ENCODE measurements around the gene GALNTL6.

DNA sequence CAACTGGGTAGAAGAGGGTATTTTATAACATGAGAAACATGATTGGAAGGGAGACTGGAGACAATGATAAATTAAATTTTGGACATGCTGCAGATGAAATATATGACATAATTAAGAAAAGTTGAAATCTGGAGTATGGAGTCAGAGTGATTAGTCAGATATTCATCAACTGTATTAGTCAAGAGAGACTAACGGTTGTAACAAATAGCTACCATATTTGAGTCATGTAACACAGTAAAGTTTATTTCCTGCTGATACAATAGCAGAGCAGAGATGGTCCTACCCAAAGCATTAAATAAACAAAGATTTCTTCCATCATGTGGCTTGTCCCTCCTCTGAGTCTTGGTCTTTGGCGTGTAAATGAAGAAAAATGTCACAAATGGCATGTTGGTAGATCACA is 321.3 kb downstream of the GALNTL6 start:
- TF ChIP-seq CTCF (conservative IDR thresholded peaks at IDR 0.05; ENCODE audit: low read depth, low read length): no peak
- no peak for TF ChIP-seq MXI1 (IDR thresholded peaks at IDR 0.05; ENCODE audit: borderline replicate concordance, low read depth, low read length)
- TF ChIP-seq RAD21 (IDR thresholded peaks at IDR 0.05; ENCODE audit: low read length): no peak
- no peak for TF ChIP-seq BHLHE40 (IDR thresholded peaks at IDR 0.05; ENCODE audit: low read depth, low read length)
- TF ChIP-seq ELK1 (IDR thresholded peaks at IDR 0.05; ENCODE audit: borderline replicate concordance, low read depth, low read length): no peak
- TF ChIP-seq, protein P1, sequence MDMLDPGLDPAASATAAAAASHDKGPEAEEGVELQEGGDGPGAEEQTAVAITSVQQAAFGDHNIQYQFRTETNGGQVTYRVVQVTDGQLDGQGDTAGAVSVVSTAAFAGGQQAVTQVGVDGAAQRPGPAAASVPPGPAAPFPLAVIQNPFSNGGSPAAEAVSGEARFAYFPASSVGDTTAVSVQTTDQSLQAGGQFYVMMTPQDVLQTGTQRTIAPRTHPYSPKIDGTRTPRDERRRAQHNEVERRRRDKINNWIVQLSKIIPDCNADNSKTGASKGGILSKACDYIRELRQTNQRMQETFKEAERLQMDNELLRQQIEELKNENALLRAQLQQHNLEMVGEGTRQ (IDR thresholded peaks at IDR 0.05; ENCODE audit: low read depth, low read length): no peak
- TF ChIP-seq POLR2A (IDR thresholded peaks at IDR 0.05; ENCODE audit: low read depth, low read length): no peak
- TF ChIP-seq MAFK (IDR thresholded peaks at IDR 0.05; ENCODE audit: low read depth, low read length): no peak
- TF ChIP-seq RFX5 (IDR thresholded peaks at IDR 0.05; ENCODE audit: low read depth, low read length): no peak
- no peak for TF ChIP-seq MAZ (IDR thresholded peaks at IDR 0.05; ENCODE audit: borderline replicate concordance, low read depth, low read length)
- TF ChIP-seq CEBPB (IDR thresholded peaks at IDR 0.05; ENCODE audit: low read depth, low read length): no peak
